Measurements from ENCODE around the gene POT1.

DNA sequence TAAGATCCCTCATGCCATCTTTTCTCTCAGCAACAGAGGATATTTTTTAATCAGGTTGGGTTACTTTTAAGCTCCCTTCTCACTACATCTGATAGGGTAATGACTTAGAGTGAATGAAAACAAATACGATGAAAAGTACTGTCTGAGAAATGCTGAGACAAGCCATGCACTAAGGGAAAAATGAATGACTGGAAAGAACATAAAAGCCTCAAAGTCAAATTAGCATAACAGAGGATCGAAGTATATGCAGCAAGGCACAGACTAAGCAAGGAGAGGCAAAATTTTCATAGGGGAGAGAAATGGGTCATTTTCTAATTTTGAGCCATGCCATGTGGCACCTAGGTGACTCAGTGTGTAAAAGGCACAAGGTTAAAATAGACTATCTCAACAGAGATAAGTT lies 8.5 kb upstream of the POT1 start:
- TF ChIP-seq, protein P1, sequence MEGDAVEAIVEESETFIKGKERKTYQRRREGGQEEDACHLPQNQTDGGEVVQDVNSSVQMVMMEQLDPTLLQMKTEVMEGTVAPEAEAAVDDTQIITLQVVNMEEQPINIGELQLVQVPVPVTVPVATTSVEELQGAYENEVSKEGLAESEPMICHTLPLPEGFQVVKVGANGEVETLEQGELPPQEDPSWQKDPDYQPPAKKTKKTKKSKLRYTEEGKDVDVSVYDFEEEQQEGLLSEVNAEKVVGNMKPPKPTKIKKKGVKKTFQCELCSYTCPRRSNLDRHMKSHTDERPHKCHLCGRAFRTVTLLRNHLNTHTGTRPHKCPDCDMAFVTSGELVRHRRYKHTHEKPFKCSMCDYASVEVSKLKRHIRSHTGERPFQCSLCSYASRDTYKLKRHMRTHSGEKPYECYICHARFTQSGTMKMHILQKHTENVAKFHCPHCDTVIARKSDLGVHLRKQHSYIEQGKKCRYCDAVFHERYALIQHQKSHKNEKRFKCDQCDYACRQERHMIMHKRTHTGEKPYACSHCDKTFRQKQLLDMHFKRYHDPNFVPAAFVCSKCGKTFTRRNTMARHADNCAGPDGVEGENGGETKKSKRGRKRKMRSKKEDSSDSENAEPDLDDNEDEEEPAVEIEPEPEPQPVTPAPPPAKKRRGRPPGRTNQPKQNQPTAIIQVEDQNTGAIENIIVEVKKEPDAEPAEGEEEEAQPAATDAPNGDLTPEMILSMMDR (IDR thresholded peaks at IDR 0.05 in 4 of 5, conservative IDR thresholded peaks at IDR 0.05 in 1 of 5), result no peak
- no peak for TF ChIP-seq POLR2A (IDR thresholded peaks at IDR 0.05)

Measured in gastrocnemius medialis (tissue), 4 donors.